ENCODE results near the gene MEF2D. TPM values are rescaled to one million over a fixed set of nuclear protein-coding genes. Genes with fewer than 3 reads are reported as not detected.

MEF2D gene
- total RNA-seq, 1 donor from 2014 or later, result 56.6 TPM

GRCh38 chr1:156471496-156472490 is 28.8 kb downstream of the MEF2D start:
- DNase-seq (ENCODE audit: low read depth), result no peak
- no peak overlapping the region for H2AFZ ChIP-seq (ENCODE audit: low read depth, low read length)

GRCh38 chr1:156470473-156470872 is 30.1 kb downstream of the MEF2D start:
- H3K79me2 ChIP-seq (ENCODE audit: insufficient read depth, low read length), result peaks cover 3% of the 10 kb centered on the region
- Mint-ChIP-seq H3K27me3 (ENCODE audit: low read depth, unreplicated experiment) (no peaks in the 10 kb centered on the region), H3K9me3 (ENCODE audit: unreplicated experiment) (no peaks in the 10 kb centered on the region), H3K4me1 (ENCODE audit: low read depth, unreplicated experiment) (peaks cover 10% of the 10 kb centered on the region), H3K27ac (ENCODE audit: unreplicated experiment) (no peak overlapping the region), H3K36me3 (ENCODE audit: low read depth, unreplicated experiment) (peaks cover 31% of the 10 kb centered on the region), H3K4me3 (ENCODE audit: unreplicated experiment) (no peak overlapping the region)
- peaks cover 14% of the 10 kb centered on the region for H3K4me1 ChIP-seq (ENCODE audit: insufficient read depth, low read length)
- FAIRE-seq (no peak), DNase-seq (ENCODE audit: low read depth) (no peak)
- no peak overlapping the region for H3K27ac ChIP-seq (ENCODE audit: low read depth, low read length)
- no peak for TF ChIP-seq EZH2 (IDR thresholded peaks at IDR 0.05; ENCODE audit: insufficient read depth, low read length)
- TF ChIP-seq, protein P1, sequence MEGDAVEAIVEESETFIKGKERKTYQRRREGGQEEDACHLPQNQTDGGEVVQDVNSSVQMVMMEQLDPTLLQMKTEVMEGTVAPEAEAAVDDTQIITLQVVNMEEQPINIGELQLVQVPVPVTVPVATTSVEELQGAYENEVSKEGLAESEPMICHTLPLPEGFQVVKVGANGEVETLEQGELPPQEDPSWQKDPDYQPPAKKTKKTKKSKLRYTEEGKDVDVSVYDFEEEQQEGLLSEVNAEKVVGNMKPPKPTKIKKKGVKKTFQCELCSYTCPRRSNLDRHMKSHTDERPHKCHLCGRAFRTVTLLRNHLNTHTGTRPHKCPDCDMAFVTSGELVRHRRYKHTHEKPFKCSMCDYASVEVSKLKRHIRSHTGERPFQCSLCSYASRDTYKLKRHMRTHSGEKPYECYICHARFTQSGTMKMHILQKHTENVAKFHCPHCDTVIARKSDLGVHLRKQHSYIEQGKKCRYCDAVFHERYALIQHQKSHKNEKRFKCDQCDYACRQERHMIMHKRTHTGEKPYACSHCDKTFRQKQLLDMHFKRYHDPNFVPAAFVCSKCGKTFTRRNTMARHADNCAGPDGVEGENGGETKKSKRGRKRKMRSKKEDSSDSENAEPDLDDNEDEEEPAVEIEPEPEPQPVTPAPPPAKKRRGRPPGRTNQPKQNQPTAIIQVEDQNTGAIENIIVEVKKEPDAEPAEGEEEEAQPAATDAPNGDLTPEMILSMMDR (IDR thresholded peaks at IDR 0.05; ENCODE audit: insufficient read depth, low read depth, low read length), result no peak
- peaks cover 30% of the 10 kb centered on the region for H3K36me3 ChIP-seq (ENCODE audit: insufficient read depth, low read length)
- H3K4me3 ChIP-seq (ENCODE audit: insufficient read depth, low read depth, low read length), result no peak overlapping the region
- no peak overlapping the region for H2AFZ ChIP-seq (ENCODE audit: low read depth, low read length)
- H3K27me3 ChIP-seq (ENCODE audit: insufficient read depth, low read length), result no peaks in the 10 kb centered on the region
- no peak overlapping the region for H3K9ac ChIP-seq (ENCODE audit: low read length)
- no peaks in the 10 kb centered on the region for H3K9me3 ChIP-seq (ENCODE audit: insufficient read depth, low read depth, low read length)
- H4K20me1 ChIP-seq (ENCODE audit: insufficient read depth, low read length), result peaks cover 84% of the 10 kb centered on the region
- H3K4me2 ChIP-seq (ENCODE audit: low read length), result no peak overlapping the region

More at GRCh38 chr1:156471496-156472490, 28.8 kb downstream of the MEF2D start:
- no peaks in the 10 kb centered on the region for H3K9me3 ChIP-seq (ENCODE audit: insufficient read depth, low read depth, low read length)
- H3K4me3 Mint-ChIP-seq (ENCODE audit: unreplicated experiment), result no peak overlapping the region
- H3K4me3 ChIP-seq (ENCODE audit: insufficient read depth, low read depth, low read length), result no peak overlapping the region
- H3K4me1 Mint-ChIP-seq (ENCODE audit: low read depth, unreplicated experiment), result peaks cover 19% of the 10 kb centered on the region
- no peaks in the 10 kb centered on the region for H3K27me3 ChIP-seq (ENCODE audit: insufficient read depth, low read length)
- H3K9me3 Mint-ChIP-seq (ENCODE audit: unreplicated experiment), result no peaks in the 10 kb centered on the region
- H3K27me3 Mint-ChIP-seq (ENCODE audit: low read depth, unreplicated experiment), result no peaks in the 10 kb centered on the region
- H3K27ac Mint-ChIP-seq (ENCODE audit: unreplicated experiment), result no peak overlapping the region
- no peak overlapping the region for H3K4me2 ChIP-seq (ENCODE audit: low read length)
- H3K79me2 ChIP-seq (ENCODE audit: insufficient read depth, low read length), result peaks cover 11% of the 10 kb centered on the region
- H3K27ac ChIP-seq (ENCODE audit: low read depth, low read length), result no peak overlapping the region
- peaks cover 1% of the 10 kb centered on the region for H3K4me1 ChIP-seq (ENCODE audit: insufficient read depth, low read length)
- no peak for FAIRE-seq
- peaks cover 84% of the 10 kb centered on the region for H4K20me1 ChIP-seq (ENCODE audit: insufficient read depth, low read length)
- no peak for TF ChIP-seq EZH2 (IDR thresholded peaks at IDR 0.05; ENCODE audit: insufficient read depth, low read length)
- TF ChIP-seq, protein P1 (IDR thresholded peaks at IDR 0.05; ENCODE audit: insufficient read depth, low read depth, low read length), result no peak
- peaks cover 37% of the 10 kb centered on the region for H3K36me3 ChIP-seq (ENCODE audit: insufficient read depth, low read length)
- peaks cover 33% of the 10 kb centered on the region for H3K36me3 Mint-ChIP-seq (ENCODE audit: low read depth, unreplicated experiment)
- H3K9ac ChIP-seq (ENCODE audit: low read length), result no peak overlapping the region
